PC-9 (cell line): ENCODE measurements around the gene CFAP97D2. TPM values are rescaled to one million over a fixed set of nuclear protein-coding genes. Genes with fewer than 3 reads are reported as not detected.

ENCODE experiments used
- BruUV-seq: library from RNA; stranded (reverse); fragments of 400-500 nt; replicated peaks from 2 replicates; lab custom pipeline; 2021; lab: Mats Ljungman, UMichigan
- CTCF ChIA-PET: fragments of 300-600 bp; sonication (Branson Sonifier 250); formaldehyde crosslinking; loops from one replicate; lab custom pipeline; 2022; ENCODE audit warnings: antibody characterized with exemption; lab: Charles Lee
- POLR2A ChIA-PET: fragments of 300-600 bp; sonication (Branson Sonifier 250); formaldehyde crosslinking; loops from one replicate; lab custom pipeline; 2022; ENCODE audit warnings: antibody characterized with exemption; ENCODE audit not compliant: unreplicated experiment; lab: Charles Lee
- DNase-seq, 2 experiments: peaks; one replicate each; pipeline versions ENCODE4 v3.0.0 to v3.0.0-alpha.2; 2015 to 2022; ENCODE audit warnings: mixed read lengths in 1 of 2
- H2AFZ ChIP-seq: fragments of 200-600 bp; sonication (generic); 2 replicates; pipeline ENCODE4 v1.8.1; 2017; ENCODE audit warnings: antibody characterized with exemption
- H3F3A ChIP-seq: fragments of 200-600 bp; sonication (generic); 2 replicates; pipeline ENCODE4 v1.8.1; 2017; ENCODE audit warnings: antibody characterized with exemption, mild to moderate bottlenecking, low read depth; ENCODE audit not compliant: insufficient read depth
- H3K27ac ChIP-seq: fragments of 200-600 bp; sonication (generic); 2 replicates; pipeline ENCODE4 v1.6.1; 2016; ENCODE audit warnings: mixed run types
- H3K27me3 ChIP-seq: fragments of 200-600 bp; sonication (generic); 2 replicates; pipeline ENCODE4 v1.6.1; 2016; ENCODE audit warnings: low read depth, mixed run types; ENCODE audit not compliant: insufficient read depth
- H3K36me3 ChIP-seq: fragments of 200-600 bp; sonication (generic); 2 replicates; pipeline ENCODE4 v1.6.1; 2016; ENCODE audit warnings: low read depth, mixed run types
- H3K4me1 ChIP-seq: fragments of 200-600 bp; sonication (generic); replicated peaks from 2 replicates; pipeline ENCODE4 v1.6.1; 2016; ENCODE audit warnings: mixed run types; ENCODE audit not compliant: insufficient read depth
- H3K4me2 ChIP-seq: fragments of 200-600 bp; sonication (generic); 2 replicates; pipeline ENCODE4 v1.6.1; 2017; ENCODE audit warnings: mixed run types
- H3K4me3 ChIP-seq: fragments of 200-600 bp; sonication (generic); 2 replicates; pipeline ENCODE4 v1.6.1; 2016; ENCODE audit warnings: mixed run types
- H3K79me2 ChIP-seq: fragments of 200-600 bp; sonication (generic); 2 replicates; pipeline ENCODE4 v1.6.1; 2017; ENCODE audit warnings: low read depth, mixed run types
- H3K9me2 ChIP-seq: fragments of 200-600 bp; sonication (generic); 2 replicates; pipeline ENCODE4 v1.8.1; 2017; ENCODE audit warnings: mild to moderate bottlenecking; ENCODE audit not compliant: insufficient read depth
- H3K9me3 ChIP-seq: fragments of 200-600 bp; sonication (generic); 2 replicates; pipeline ENCODE4 v1.8.1; 2016; ENCODE audit warnings: low read depth; ENCODE audit not compliant: insufficient read depth
- H4K20me1 ChIP-seq: fragments of 200-600 bp; sonication (generic); 2 replicates; pipeline ENCODE4 v1.8.1; 2017; ENCODE audit not compliant: insufficient read depth
- CTCF ChIP-seq: fragments of 200-600 bp; sonication (generic); conservative IDR thresholded peaks from 2 replicates; pipeline ENCODE4 v1.6.1; 2017; ENCODE audit warnings: mixed run types, antibody characterized with exemption, mild to moderate bottlenecking, moderate library complexity
- EZH2 ChIP-seq: fragments of 200-600 bp; sonication (generic); IDR thresholded peaks from 2 replicates; pipeline ENCODE4 v1.8.0; 2017; ENCODE audit warnings: antibody characterized with exemption, low read depth
- intact Hi-C: fragments of 100-400 bp; cut with micrococcal nuclease; formaldehyde crosslinking; loops from one replicate; pipeline ENCODE4 v1.10.0; 2022; ENCODE audit not compliant: unreplicated experiment
- total RNA-seq: library from RNA; stranded (reverse); gene quantifications from 2 replicates; pipeline ENCODE4 v1.2.3, GENCODE V29; 2021

The CFAP97D2 gene
- total RNA-seq, 1 experiment from 2014 or later: not detected

DNA sequence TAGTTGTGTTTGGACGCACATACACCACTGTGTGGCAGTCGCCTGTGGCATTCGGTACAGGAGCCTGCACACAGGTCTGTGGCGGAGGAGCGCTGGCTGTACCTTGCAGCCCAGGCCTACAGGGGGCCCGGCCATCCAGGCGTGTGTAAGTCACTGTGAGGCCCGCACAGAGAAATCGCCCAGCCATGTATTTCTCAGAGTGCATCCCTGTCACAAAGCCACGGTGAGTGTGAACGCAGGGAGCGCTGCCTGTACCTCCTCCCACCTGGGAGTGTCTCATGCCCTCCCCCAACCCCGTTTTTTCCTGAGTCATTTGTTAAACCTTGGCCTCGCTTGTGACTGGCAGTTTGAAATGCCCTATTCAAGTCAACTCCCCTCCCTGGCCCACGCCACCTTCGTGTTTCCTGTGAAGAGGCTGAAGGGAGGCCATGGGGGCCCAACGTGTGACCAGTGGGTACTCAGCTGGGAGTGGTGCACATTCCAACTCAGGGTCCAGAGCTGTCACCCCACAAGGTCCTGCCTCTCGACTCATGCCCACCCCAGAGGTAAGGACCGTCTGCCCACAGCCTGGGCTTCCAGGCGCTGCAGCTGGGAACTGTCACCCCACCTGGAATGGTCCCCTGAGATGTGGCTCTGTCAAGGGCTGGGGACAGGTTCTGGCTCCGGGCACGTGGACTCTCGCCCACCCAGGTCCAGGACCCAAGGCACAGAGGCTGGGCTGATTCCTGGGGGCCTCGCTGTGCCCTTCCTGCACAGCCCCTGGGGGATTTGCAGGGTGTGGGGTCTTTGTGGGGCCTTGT is 35.1 kb upstream of the CFAP97D2 start:
- ChIA-PET CTCF (no interaction called here), POLR2A (no interaction called here)
- Histone ChIP-seq H2AFZ (no peak overlapping the region), H3K9me3 (no peaks in the 10 kb centered on the region), H3F3A (peaks cover 15% of the 10 kb centered on the region), H3K4me1 (no peaks in the 10 kb centered on the region), H3K79me2 (no peaks in the 10 kb centered on the region), H3K4me3 (no peak overlapping the region), H3K27me3 (no peaks in the 10 kb centered on the region), H4K20me1 (no peaks in the 10 kb centered on the region), H3K36me3 (no peaks in the 10 kb centered on the region), H3K9me2 (no peaks in the 10 kb centered on the region), H3K27ac (no peak overlapping the region), H3K4me2 (no peak overlapping the region)
- no TSS peak for BruUV-seq
- intact Hi-C loops: no loop called here
- DNase-seq: no peak
- TF ChIP-seq EZH2 (no peak), CTCF (peak; percentile 42)

- POLR2A ChIA-PET: no interaction called here
Observed at GRCh38 chr13:114144606-114145244, 34.3 kb upstream of the CFAP97D2 start.

GRCh38 chr13:114145256-114145655 is 33.8 kb upstream of the CFAP97D2 start:
- H3K4me2 ChIP-seq: no peak overlapping the region
- H3K4me3 ChIP-seq: no peak overlapping the region
- DNase-seq: no peak
- TF ChIP-seq EZH2: no peak
- no peak for TF ChIP-seq CTCF
- no peaks in the 10 kb centered on the region for H3K27me3 ChIP-seq
- no peaks in the 10 kb centered on the region for H4K20me1 ChIP-seq
- H3K4me1 ChIP-seq: peaks cover 4% of the 10 kb centered on the region; the same call in 1 of the 2 replicates
- no peak overlapping the region for H2AFZ ChIP-seq
- BruUV-seq: no TSS peak
- no peaks in the 10 kb centered on the region for H3K36me3 ChIP-seq
- no peak overlapping the region for H3K27ac ChIP-seq
- ChIA-PET CTCF (no interaction called here), POLR2A (no interaction called here)
- no peaks in the 10 kb centered on the region for H3K9me2 ChIP-seq
- H3F3A ChIP-seq: peaks cover 15% of the 10 kb centered on the region
- intact Hi-C loops: no loop called here
- no peaks in the 10 kb centered on the region for H3K79me2 ChIP-seq
- H3K9me3 ChIP-seq: no peaks in the 10 kb centered on the region

More at GRCh38 chr13:114144606-114145244, 34.3 kb upstream of the CFAP97D2 start:
- H3K4me2 ChIP-seq: no peak overlapping the region
- TF ChIP-seq CTCF (no peak), EZH2 (no peak)
- H3F3A ChIP-seq: peaks cover 15% of the 10 kb centered on the region
- H3K9me3 ChIP-seq: no peaks in the 10 kb centered on the region
- no peaks in the 10 kb centered on the region for H3K27me3 ChIP-seq
- peaks cover 3% of the 10 kb centered on the region; the same call in 1 of the 2 replicates for H3K4me1 ChIP-seq
- H3K79me2 ChIP-seq: no peaks in the 10 kb centered on the region
- no peak overlapping the region for H3K27ac ChIP-seq
- H3K4me3 ChIP-seq: no peak overlapping the region
- no peak overlapping the region for H2AFZ ChIP-seq
- no peaks in the 10 kb centered on the region for H3K9me2 ChIP-seq
- H4K20me1 ChIP-seq: no peaks in the 10 kb centered on the region
- CTCF ChIA-PET: no interaction called here
- H3K36me3 ChIP-seq: no peaks in the 10 kb centered on the region
- no peak for DNase-seq
- intact Hi-C loops: no loop called here
- no TSS peak for BruUV-seq
